DND-41 (cell line): ENCODE results near the gene P2RY2.

ENCODE experiments used
- ATAC-seq: fragments of 200-7000 bp; cut with Tn5 transposase; 3 replicates; pipeline ENCODE4 v1.9.1; 2021; ENCODE audit warnings: low read depth; ENCODE audit not compliant: insufficient read depth
- DNase-seq: peaks from one replicate; pipeline ENCODE4 v3.0.0-alpha.2; 2020
- H2AFZ ChIP-seq: 2 replicates; pipeline ENCODE4 v1.6.0; 2012; ENCODE audit warnings: low read depth, low read length
- H3K27ac ChIP-seq: 2 replicates; pipeline ENCODE4 v1.5.1; 2012; ENCODE audit warnings: low read length, inconsistent platforms
- H3K27me3 ChIP-seq: fragments of 200-600 bp; sonication (generic); 2 replicates; pipeline ENCODE4 v1.6.0; 2012; ENCODE audit warnings: low read length, mild to moderate bottlenecking, inconsistent platforms; ENCODE audit not compliant: insufficient read depth, poor library complexity
- H3K36me3 ChIP-seq: 2 replicates; pipeline ENCODE4 v1.5.1; 2012; ENCODE audit warnings: low read length, inconsistent platforms; ENCODE audit not compliant: insufficient read depth
- H3K4me1 ChIP-seq: 2 replicates; pipeline ENCODE4 v1.5.1; 2012; ENCODE audit warnings: mild to moderate bottlenecking, low read length; ENCODE audit not compliant: insufficient read depth
- H3K4me2 ChIP-seq: 2 replicates; pipeline ENCODE4 v1.6.0; 2012; ENCODE audit warnings: mild to moderate bottlenecking, moderate library complexity, low read length, inconsistent platforms; ENCODE audit not compliant: insufficient read depth
- H3K4me3 ChIP-seq, 2 experiments: fragments of 200-600 bp in 1 of 2; shearing (Covaris generic) in 1 of 2; 2 replicates each; pipeline ENCODE4 v1.5.1; 2012 to 2016; ENCODE audit warnings: inconsistent platforms in 2 of 2, low read length in 2 of 2, mild to moderate bottlenecking in 2 of 2, low read depth in 1 of 2, moderate library complexity in 1 of 2
- H3K79me2 ChIP-seq: 2 replicates; pipeline ENCODE4 v1.6.0; 2012; ENCODE audit warnings: low read length, inconsistent platforms; ENCODE audit not compliant: insufficient read depth
- H3K9ac ChIP-seq: 2 replicates; pipeline ENCODE4 v1.6.0; 2012; ENCODE audit warnings: low read depth, mild to moderate bottlenecking, inconsistent platforms, low read length, moderate library complexity
- H3K9me3 ChIP-seq: 2 replicates; pipeline ENCODE4 v1.5.1; 2012; ENCODE audit warnings: low read length, moderate library complexity, mild to moderate bottlenecking, inconsistent platforms; ENCODE audit not compliant: insufficient read depth, severe bottlenecking
- H4K20me1 ChIP-seq: 2 replicates; pipeline ENCODE4 v1.6.0; 2012; ENCODE audit warnings: low read length; ENCODE audit not compliant: insufficient read depth
- CTCF ChIP-seq: IDR thresholded peaks from 2 replicates; pipeline ENCODE4 v1.5.1; 2012; ENCODE audit warnings: borderline replicate concordance, low read length, moderate library complexity, mild to moderate bottlenecking; ENCODE audit not compliant: poor library complexity, severe bottlenecking; ENCODE audit errors: extremely low read depth
- EZH2 ChIP-seq: IDR thresholded peaks from 3 replicates; pipeline ENCODE4 v1.6.1; 2012; ENCODE audit warnings: borderline replicate concordance, low read depth, mild to moderate bottlenecking, moderate library complexity, low read length, inconsistent platforms; ENCODE audit not compliant: severe bottlenecking

The P2RY2 gene

GRCh38 chr11:73262851-73263495, 44.9 kb downstream of the P2RY2 start:
- Histone ChIP-seq H3K79me2 (no peaks in the 10 kb centered on the region), H3K4me2 (no peak overlapping the region), H3K36me3 (no peaks in the 10 kb centered on the region), H3K4me3 (no peak overlapping the region), H2AFZ (no peak overlapping the region), H3K27me3 (peaks cover 9% of the 10 kb centered on the region), H4K20me1 (no peaks in the 10 kb centered on the region; the same call in 1 of the 2 replicates), H3K4me1 (no peaks in the 10 kb centered on the region), H3K9ac (no peak overlapping the region), H3K9me3 (no peaks in the 10 kb centered on the region), H3K27ac (no peak overlapping the region)
- ATAC-seq (no peak), DNase-seq (no peak)
- TF ChIP-seq CTCF (no peak), EZH2 (no peak)

- Histone ChIP-seq H3K4me3 (no peak overlapping the region), H3K79me2 (no peaks in the 10 kb centered on the region), H3K9ac (no peak overlapping the region), H3K27me3 (peaks cover 9% of the 10 kb centered on the region), H3K4me2 (no peak overlapping the region), H3K9me3 (no peaks in the 10 kb centered on the region), H4K20me1 (no peaks in the 10 kb centered on the region), H2AFZ (no peak overlapping the region), H3K27ac (no peak overlapping the region), H3K36me3 (no peaks in the 10 kb centered on the region), H3K4me1 (no peaks in the 10 kb centered on the region)
- TF ChIP-seq EZH2 (no peak), CTCF (no peak)
- no peak for DNase-seq
- no peak for ATAC-seq
Measured at GRCh38 chr11:73263640-73264039, 45.6 kb downstream of the P2RY2 start.

- no peak overlapping the region for H3K4me2 ChIP-seq
- H3K27me3 ChIP-seq, result peaks cover 18% of the 10 kb centered on the region
- H4K20me1 ChIP-seq, result no peaks in the 10 kb centered on the region
- no peaks in the 10 kb centered on the region for H3K4me1 ChIP-seq
- no peak overlapping the region for H3K9ac ChIP-seq
- H3K79me2 ChIP-seq, result no peaks in the 10 kb centered on the region
- no peak for DNase-seq
- no peak for TF ChIP-seq EZH2
- no peak for TF ChIP-seq CTCF
- H3K9me3 ChIP-seq, result no peaks in the 10 kb centered on the region
- H3K4me3 ChIP-seq, result no peak overlapping the region
- no peak for ATAC-seq
- H3K36me3 ChIP-seq, result no peaks in the 10 kb centered on the region
- no peak overlapping the region for H3K27ac ChIP-seq
- H2AFZ ChIP-seq, result no peak overlapping the region
Measured at GRCh38 chr11:73265278-73265810, 47.3 kb downstream of the P2RY2 start.
